PC-9 (cell line): ENCODE results near the gene IRX4. TPM values are rescaled to one million over a fixed set of nuclear protein-coding genes. Genes with fewer than 3 reads are reported as not detected.

ENCODE experiments used
- BruUV-seq: library from RNA; stranded (reverse); fragments of 400-500 nt; replicated peaks from 2 replicates; lab custom pipeline; 2021; lab: Mats Ljungman, UMichigan
- CTCF ChIA-PET: fragments of 300-600 bp; sonication (Branson Sonifier 250); formaldehyde crosslinking; loops from one replicate; lab custom pipeline; 2022; ENCODE audit warnings: antibody characterized with exemption; lab: Charles Lee
- POLR2A ChIA-PET: fragments of 300-600 bp; sonication (Branson Sonifier 250); formaldehyde crosslinking; loops from one replicate; lab custom pipeline; 2022; ENCODE audit warnings: antibody characterized with exemption; ENCODE audit not compliant: unreplicated experiment; lab: Charles Lee
- DNase-seq, 2 experiments: peaks; one replicate each; pipeline versions ENCODE4 v3.0.0 to v3.0.0-alpha.2; 2015 to 2022; ENCODE audit warnings: mixed read lengths in 1 of 2
- H2AFZ ChIP-seq: fragments of 200-600 bp; sonication (generic); 2 replicates; pipeline ENCODE4 v1.8.1; 2017; ENCODE audit warnings: antibody characterized with exemption
- H3F3A ChIP-seq: fragments of 200-600 bp; sonication (generic); 2 replicates; pipeline ENCODE4 v1.8.1; 2017; ENCODE audit warnings: antibody characterized with exemption, mild to moderate bottlenecking, low read depth; ENCODE audit not compliant: insufficient read depth
- H3K27ac ChIP-seq: fragments of 200-600 bp; sonication (generic); 2 replicates; pipeline ENCODE4 v1.6.1; 2016; ENCODE audit warnings: mixed run types
- H3K27me3 ChIP-seq: fragments of 200-600 bp; sonication (generic); 2 replicates; pipeline ENCODE4 v1.6.1; 2016; ENCODE audit warnings: low read depth, mixed run types; ENCODE audit not compliant: insufficient read depth
- H3K36me3 ChIP-seq: fragments of 200-600 bp; sonication (generic); 2 replicates; pipeline ENCODE4 v1.6.1; 2016; ENCODE audit warnings: low read depth, mixed run types
- H3K4me1 ChIP-seq: fragments of 200-600 bp; sonication (generic); replicated peaks from 2 replicates; pipeline ENCODE4 v1.6.1; 2016; ENCODE audit warnings: mixed run types; ENCODE audit not compliant: insufficient read depth
- H3K4me2 ChIP-seq: fragments of 200-600 bp; sonication (generic); 2 replicates; pipeline ENCODE4 v1.6.1; 2017; ENCODE audit warnings: mixed run types
- H3K4me3 ChIP-seq: fragments of 200-600 bp; sonication (generic); 2 replicates; pipeline ENCODE4 v1.6.1; 2016; ENCODE audit warnings: mixed run types
- H3K79me2 ChIP-seq: fragments of 200-600 bp; sonication (generic); 2 replicates; pipeline ENCODE4 v1.6.1; 2017; ENCODE audit warnings: low read depth, mixed run types
- H3K9me2 ChIP-seq: fragments of 200-600 bp; sonication (generic); 2 replicates; pipeline ENCODE4 v1.8.1; 2017; ENCODE audit warnings: mild to moderate bottlenecking; ENCODE audit not compliant: insufficient read depth
- H3K9me3 ChIP-seq: fragments of 200-600 bp; sonication (generic); 2 replicates; pipeline ENCODE4 v1.8.1; 2016; ENCODE audit warnings: low read depth; ENCODE audit not compliant: insufficient read depth
- H4K20me1 ChIP-seq: fragments of 200-600 bp; sonication (generic); 2 replicates; pipeline ENCODE4 v1.8.1; 2017; ENCODE audit not compliant: insufficient read depth
- EZH2 ChIP-seq: fragments of 200-600 bp; sonication (generic); IDR thresholded peaks from 2 replicates; pipeline ENCODE4 v1.8.0; 2017; ENCODE audit warnings: antibody characterized with exemption, low read depth
- intact Hi-C: fragments of 100-400 bp; cut with micrococcal nuclease; formaldehyde crosslinking; loops from one replicate; pipeline ENCODE4 v1.10.0; 2022; ENCODE audit not compliant: unreplicated experiment
- total RNA-seq: library from RNA; stranded (reverse); gene quantifications from 2 replicates; pipeline ENCODE4 v1.2.3, GENCODE V29; 2021
- TF ChIP-seq, protein P1 (sequence below): fragments of 200-600 bp; sonication (generic); conservative IDR thresholded peaks from 2 replicates; pipeline ENCODE4 v1.6.1; 2017; ENCODE audit warnings: mixed run types, antibody characterized with exemption, mild to moderate bottlenecking, moderate library complexity

Gene IRX4
- total RNA-seq, 1 experiment from 2014 or later: not detected

DNA sequence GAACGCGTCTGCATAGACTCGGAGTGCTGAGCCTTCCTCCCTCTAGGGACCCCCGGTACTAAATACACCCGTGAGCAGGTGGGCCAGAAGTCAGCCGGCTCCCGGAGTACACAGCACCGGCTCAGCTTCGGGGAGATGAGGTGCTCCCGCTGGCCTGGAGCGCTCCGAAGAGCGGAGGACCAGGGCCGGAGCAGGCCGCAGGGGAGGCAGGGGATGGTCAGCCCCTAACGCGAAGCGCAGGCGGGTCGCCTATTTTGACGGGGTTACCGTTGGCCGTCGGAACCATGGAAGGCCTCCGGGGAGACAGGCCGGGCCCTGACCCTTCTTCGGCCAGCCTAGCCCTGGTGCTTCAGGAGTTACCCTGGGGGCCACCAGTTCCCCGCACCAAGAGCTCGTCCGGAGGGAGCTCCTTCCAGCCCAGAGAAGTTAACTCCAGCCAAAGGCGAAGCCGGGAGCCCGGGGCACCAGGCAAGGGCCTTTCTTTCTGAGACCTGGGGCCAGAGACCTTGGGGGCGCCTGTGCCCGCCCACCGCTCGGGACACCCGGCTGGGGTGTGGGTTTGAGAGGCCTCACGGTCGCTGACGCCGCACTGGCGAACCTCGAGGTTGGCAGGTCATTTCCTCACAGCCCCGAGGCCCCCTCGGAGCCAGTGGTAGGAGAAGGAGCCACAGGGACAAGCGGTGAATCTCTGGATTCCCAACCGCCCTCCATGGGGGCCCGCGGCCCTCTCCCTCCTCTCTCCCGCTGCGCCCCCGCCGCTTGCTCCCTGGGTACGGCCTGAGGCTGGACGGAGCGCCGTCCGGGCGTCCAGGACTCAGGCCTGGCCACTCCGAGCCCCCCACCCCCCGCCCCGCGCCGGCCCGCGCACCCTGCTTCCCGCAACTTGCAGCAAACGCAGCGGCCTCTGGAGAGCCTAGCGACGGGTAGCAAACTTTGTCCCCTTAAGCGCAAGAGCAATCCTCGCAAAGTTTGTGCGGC, 3.4 kb upstream of the IRX4 start:
- DNase-seq: no peak
- no peak overlapping the region for H3K4me3 ChIP-seq
- H3K79me2 ChIP-seq: no peaks in the 10 kb centered on the region
- H3K4me1 ChIP-seq: no peaks in the 10 kb centered on the region
- H3K9me3 ChIP-seq: no peaks in the 10 kb centered on the region
- TF ChIP-seq, protein P1, sequence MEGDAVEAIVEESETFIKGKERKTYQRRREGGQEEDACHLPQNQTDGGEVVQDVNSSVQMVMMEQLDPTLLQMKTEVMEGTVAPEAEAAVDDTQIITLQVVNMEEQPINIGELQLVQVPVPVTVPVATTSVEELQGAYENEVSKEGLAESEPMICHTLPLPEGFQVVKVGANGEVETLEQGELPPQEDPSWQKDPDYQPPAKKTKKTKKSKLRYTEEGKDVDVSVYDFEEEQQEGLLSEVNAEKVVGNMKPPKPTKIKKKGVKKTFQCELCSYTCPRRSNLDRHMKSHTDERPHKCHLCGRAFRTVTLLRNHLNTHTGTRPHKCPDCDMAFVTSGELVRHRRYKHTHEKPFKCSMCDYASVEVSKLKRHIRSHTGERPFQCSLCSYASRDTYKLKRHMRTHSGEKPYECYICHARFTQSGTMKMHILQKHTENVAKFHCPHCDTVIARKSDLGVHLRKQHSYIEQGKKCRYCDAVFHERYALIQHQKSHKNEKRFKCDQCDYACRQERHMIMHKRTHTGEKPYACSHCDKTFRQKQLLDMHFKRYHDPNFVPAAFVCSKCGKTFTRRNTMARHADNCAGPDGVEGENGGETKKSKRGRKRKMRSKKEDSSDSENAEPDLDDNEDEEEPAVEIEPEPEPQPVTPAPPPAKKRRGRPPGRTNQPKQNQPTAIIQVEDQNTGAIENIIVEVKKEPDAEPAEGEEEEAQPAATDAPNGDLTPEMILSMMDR: no peak
- no peak for TF ChIP-seq EZH2
- no peak overlapping the region for H3K27ac ChIP-seq
- POLR2A ChIA-PET: no interaction called here
- H4K20me1 ChIP-seq: no peaks in the 10 kb centered on the region
- CTCF ChIA-PET: no interaction called here
- no peaks in the 10 kb centered on the region for H3K36me3 ChIP-seq
- peaks cover 64% of the 10 kb centered on the region for H3K27me3 ChIP-seq
- H3F3A ChIP-seq: no peaks in the 10 kb centered on the region
- BruUV-seq: no TSS peak
- no peaks in the 10 kb centered on the region for H3K9me2 ChIP-seq
- intact Hi-C loops: no loop called here
- no peak overlapping the region for H3K4me2 ChIP-seq
- no peak overlapping the region for H2AFZ ChIP-seq

DNA sequence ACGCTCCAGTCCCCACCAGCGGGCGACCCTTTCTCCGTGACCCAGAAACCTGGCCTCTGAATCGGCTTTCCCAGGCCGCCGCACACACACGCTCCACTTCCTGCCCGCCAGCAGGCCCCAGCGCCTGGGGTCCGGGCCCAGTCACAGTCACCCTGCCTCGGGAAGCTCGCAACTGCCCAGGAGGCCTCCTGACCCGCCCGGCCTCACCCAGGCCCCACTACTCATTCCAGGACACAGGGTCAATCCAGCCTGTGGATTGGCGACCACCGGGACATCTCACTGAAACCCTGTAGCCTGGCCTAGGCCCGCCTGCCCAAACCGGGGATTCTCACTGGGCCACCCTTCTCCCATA, 2.7 kb upstream of the IRX4 start:
- DNase-seq: no peak
- Histone ChIP-seq H3K4me3 (no peak overlapping the region), H2AFZ (no peak overlapping the region), H3K36me3 (no peaks in the 10 kb centered on the region), H3K9me2 (no peaks in the 10 kb centered on the region), H3F3A (no peaks in the 10 kb centered on the region), H3K79me2 (no peaks in the 10 kb centered on the region), H4K20me1 (no peaks in the 10 kb centered on the region), H3K4me1 (no peaks in the 10 kb centered on the region), H3K27me3 (peaks cover 57% of the 10 kb centered on the region), H3K4me2 (no peak overlapping the region), H3K9me3 (no peaks in the 10 kb centered on the region), H3K27ac (no peak overlapping the region)
- no TSS peak for BruUV-seq
- ChIA-PET CTCF (no interaction called here), POLR2A (no interaction called here)
- no peak for TF ChIP-seq EZH2
- TF ChIP-seq, protein P1: no peak
- intact Hi-C loops: no loop called here

DNA sequence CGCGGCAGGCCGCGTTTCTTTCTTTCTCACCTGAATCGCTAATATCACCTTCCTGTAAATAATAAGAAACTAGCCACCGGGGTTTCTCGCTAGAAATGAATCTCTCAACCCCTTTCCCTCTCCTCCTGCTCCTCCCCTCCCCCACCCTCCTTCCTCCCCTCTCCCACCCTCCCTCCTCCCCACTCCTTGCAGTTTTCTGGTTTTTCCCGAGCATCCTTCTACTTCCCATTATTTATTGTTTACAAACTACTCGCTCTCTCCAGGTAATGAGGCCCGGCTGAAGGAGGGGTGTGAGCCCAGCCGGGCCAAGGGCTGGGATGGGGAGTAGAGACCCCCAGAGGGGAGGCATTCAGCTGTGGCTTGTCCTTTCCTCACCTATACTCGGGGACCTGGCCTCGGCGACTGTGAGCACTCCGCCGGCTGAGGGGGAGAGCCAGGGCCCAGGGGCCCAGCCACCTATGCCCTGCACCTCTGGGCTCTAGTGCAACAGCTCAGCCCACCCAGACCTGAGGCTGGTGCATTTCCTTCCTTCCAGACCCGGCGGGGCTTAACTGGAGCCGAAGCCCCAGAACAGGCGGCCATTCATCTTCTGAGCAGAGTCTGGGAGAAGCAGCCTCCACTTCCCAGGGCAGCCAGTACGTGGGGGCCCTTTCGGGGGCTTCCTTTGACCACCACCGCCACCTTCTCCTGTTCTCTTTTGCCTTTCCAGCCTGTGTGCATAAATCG, 2.1 kb upstream of the IRX4 start:
- CTCF ChIA-PET: no interaction called here
- no peak for DNase-seq
- H3K4me3 ChIP-seq: no peak overlapping the region

More for the DNA sequence above, 2.1 kb upstream of the IRX4 start:
- no peaks in the 10 kb centered on the region for H3K9me2 ChIP-seq
- peaks cover 51% of the 10 kb centered on the region for H3K27me3 ChIP-seq
- no peaks in the 10 kb centered on the region for H3F3A ChIP-seq
- H3K4me1 ChIP-seq: no peaks in the 10 kb centered on the region
- POLR2A ChIA-PET: no interaction called here
- H2AFZ ChIP-seq: no peak overlapping the region
- H3K9me3 ChIP-seq: no peaks in the 10 kb centered on the region
- H3K36me3 ChIP-seq: no peaks in the 10 kb centered on the region
- H3K27ac ChIP-seq: no peak overlapping the region
- intact Hi-C loops: no loop called here
- H4K20me1 ChIP-seq: no peaks in the 10 kb centered on the region
- no TSS peak for BruUV-seq
- no peaks in the 10 kb centered on the region for H3K79me2 ChIP-seq
- TF ChIP-seq, protein P1: no peak
- TF ChIP-seq EZH2: no peak
- no peak overlapping the region for H3K4me2 ChIP-seq
